Hepatocyte (in vitro differentiated cells): ENCODE data around the gene SHROOM2. TPM values are rescaled to one million over a fixed set of nuclear protein-coding genes. Genes with fewer than 3 reads are reported as not detected.

Source experiments
- DNase-seq: peaks from one replicate; pipeline ENCODE4 v3.0.0-alpha.2; 2016; ENCODE audit warnings: low spot score
- H2AFZ ChIP-seq: fragments of 200-600 bp; sonication (generic); 2 replicates; pipeline ENCODE4 v1.6.0; 2016; ENCODE audit warnings: antibody characterized with exemption, mild to moderate bottlenecking
- H3K27ac ChIP-seq: fragments of 200-600 bp; sonication (generic); 2 replicates; pipeline ENCODE4 v1.5.1; 2016; ENCODE audit warnings: mild to moderate bottlenecking
- H3K27me3 ChIP-seq: fragments of 200-600 bp; sonication (generic); 2 replicates; pipeline ENCODE4 v1.6.1; 2016
- H3K36me3 ChIP-seq: fragments of 200-600 bp; sonication (generic); replicated peaks from 2 replicates; pipeline ENCODE4 v1.5.1; 2016; ENCODE audit warnings: low read depth; ENCODE audit not compliant: insufficient read depth
- H3K4me1 ChIP-seq: fragments of 200-600 bp; sonication (generic); 2 replicates; pipeline ENCODE4 v1.5.1; 2016; ENCODE audit warnings: mild to moderate bottlenecking, moderate library complexity; ENCODE audit not compliant: insufficient read depth
- H3K4me2 ChIP-seq: fragments of 200-600 bp; sonication (generic); 2 replicates; pipeline ENCODE4 v1.6.0; 2016
- H3K4me3 ChIP-seq: fragments of 200-600 bp; sonication (generic); 2 replicates; pipeline ENCODE4 v1.5.1; 2016; ENCODE audit warnings: mild to moderate bottlenecking
- H3K79me2 ChIP-seq: fragments of 200-600 bp; sonication (generic); 2 replicates; pipeline ENCODE4 v1.6.0; 2017; ENCODE audit warnings: mild to moderate bottlenecking
- H3K9me2 ChIP-seq: fragments of 200-600 bp; sonication (generic); replicated peaks from 2 replicates; pipeline ENCODE4 v1.6.0; 2017; ENCODE audit warnings: mild to moderate bottlenecking; ENCODE audit not compliant: insufficient read depth
- H3K9me3 ChIP-seq: fragments of 200-600 bp; sonication (generic); 2 replicates; pipeline ENCODE4 v1.5.1; 2016; ENCODE audit warnings: low read depth, mild to moderate bottlenecking
- H4K20me1 ChIP-seq: fragments of 200-600 bp; sonication (generic); 2 replicates; pipeline ENCODE4 v1.6.0; 2016; ENCODE audit warnings: mild to moderate bottlenecking; ENCODE audit not compliant: insufficient read depth, poor library complexity, severe bottlenecking
- CTCF ChIP-seq: fragments of 200-600 bp; sonication (generic); IDR thresholded peaks from 2 replicates; pipeline ENCODE4 v1.5.1; 2016; ENCODE audit warnings: antibody characterized with exemption, mild to moderate bottlenecking; ENCODE audit not compliant: poor library complexity
- EZH2 ChIP-seq: fragments of 200-600 bp; sonication (generic); IDR thresholded peaks from 2 replicates; pipeline ENCODE4 v1.6.1; 2016; ENCODE audit warnings: antibody characterized with exemption, mild to moderate bottlenecking, borderline replicate concordance
- EZH2phosphoT487 ChIP-seq: fragments of 200-600 bp; sonication (generic); IDR thresholded peaks from one replicate; pipeline ENCODE4 v1.6.1; 2018; ENCODE audit warnings: antibody characterized with exemption, mild to moderate bottlenecking, low read depth, moderate library complexity; ENCODE audit not compliant: unreplicated experiment, severe bottlenecking
- WGBS: methylation state at CpG from one replicate; pipeline ENCODE4 v1.1.6; 2016; ENCODE audit warnings: low lambda C conversion rate; ENCODE audit errors: missing lambda C conversion rate; 5-methylcytosine and 5-hydroxymethylcytosine counted together
- polyA plus RNA-seq: library from polyadenylated mRNA; unstranded; fragments of >200 nt; fragmentation: Nextera tagmentation; extraction: Ambion mirVana; gene quantifications from 2 replicates; pipeline ENCODE4 v1.2.1, GENCODE V29; 2016
- total RNA-seq: library from RNA; depleted of rRNA; stranded (reverse); fragments of >200 nt; gene quantifications from 2 replicates; pipeline ENCODE4 v1.2.3, GENCODE V29; 2014

SHROOM2 gene
- total and polyA plus RNA-seq, 2 experiments from 2014 or later: 6.9 to 8.5 TPM

DNA sequence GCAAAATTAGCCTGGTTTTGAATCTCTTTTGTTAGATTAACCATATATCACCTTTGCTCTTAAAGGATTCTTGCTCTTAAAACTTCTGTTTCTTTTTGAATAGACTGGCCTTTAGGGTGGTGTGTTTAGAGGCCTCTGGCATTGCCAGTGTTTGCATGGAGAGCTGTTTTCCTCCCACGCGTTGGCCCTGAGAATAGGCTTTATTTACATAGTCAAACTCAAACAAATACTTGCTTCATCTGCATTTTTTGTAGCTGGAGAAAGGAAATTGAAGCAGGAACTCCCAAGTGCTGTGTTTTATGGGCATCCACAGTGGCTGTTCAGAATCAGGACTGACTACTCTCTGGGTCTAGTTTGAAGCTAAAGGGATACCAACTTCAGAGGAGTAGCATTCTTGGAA, 2.7 kb downstream of the SHROOM2 start:
- H3K4me3 ChIP-seq: no peak overlapping the region
- WGBS: 26% methylated on average over 2 of the region's 2 CpGs
- H3K4me1 ChIP-seq: peaks cover 8% of the 10 kb centered on the region
- H3K9me2 ChIP-seq: no peaks in the 10 kb centered on the region
- no peak for TF ChIP-seq CTCF
- no peak for TF ChIP-seq EZH2
- TF ChIP-seq EZH2phosphoT487: no peak
- no peaks in the 10 kb centered on the region for H3K27me3 ChIP-seq
- no peaks in the 10 kb centered on the region for H3K36me3 ChIP-seq
- peaks cover 45% of the 10 kb centered on the region for H3K79me2 ChIP-seq
- peak overlapping the region; percentile 59 for H3K27ac ChIP-seq
- H4K20me1 ChIP-seq: no peaks in the 10 kb centered on the region
- no peak overlapping the region for H2AFZ ChIP-seq
- H3K9me3 ChIP-seq: no peaks in the 10 kb centered on the region
- peak; percentile 51 for DNase-seq
- peak overlapping the region; percentile 68 for H3K4me2 ChIP-seq

- Histone ChIP-seq H3K27ac (peak overlapping the region; percentile 59), H3K4me2 (peak overlapping the region; percentile 58), H3K9me2 (no peaks in the 10 kb centered on the region), H3K27me3 (no peaks in the 10 kb centered on the region), H2AFZ (no peak overlapping the region), H3K4me3 (no peak overlapping the region), H3K36me3 (no peaks in the 10 kb centered on the region), H3K9me3 (no peaks in the 10 kb centered on the region), H3K79me2 (peaks cover 51% of the 10 kb centered on the region), H3K4me1 (peaks cover 8% of the 10 kb centered on the region), H4K20me1 (no peaks in the 10 kb centered on the region)
- no peak for TF ChIP-seq CTCF
- no peak for TF ChIP-seq EZH2phosphoT487
- TF ChIP-seq EZH2: no peak
- DNase-seq: no peak
- WGBS: 70% methylated on average over 5 of the region's 5 CpGs
Measured at GRCh38 chrX:9789555-9789954, 3.3 kb downstream of the SHROOM2 start.

DNA sequence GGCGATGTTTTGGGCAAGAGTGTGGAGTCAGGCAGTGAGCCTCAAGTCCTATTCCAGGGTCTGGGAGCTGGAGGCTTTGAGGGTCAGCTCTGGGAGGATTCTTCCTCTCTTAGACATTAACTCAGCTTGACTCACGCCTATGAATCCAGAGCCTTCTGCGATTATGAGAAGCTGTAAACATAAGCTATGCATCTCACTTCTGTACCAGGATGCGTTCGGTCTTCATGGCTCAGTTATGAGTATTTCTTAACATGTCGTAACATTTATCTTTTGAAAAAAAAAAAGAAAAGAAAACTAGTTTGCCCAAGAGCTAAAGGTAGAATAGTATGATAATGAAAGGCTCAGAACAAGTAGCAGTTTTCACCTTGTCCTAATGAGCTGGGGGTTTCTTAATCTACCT, 4.6 kb downstream of the SHROOM2 start:
- TF ChIP-seq EZH2phosphoT487 (no peak), CTCF (no peak), EZH2 (no peak)
- WGBS: 67% methylated on average over 6 of the region's 6 CpGs
- H3K4me2 ChIP-seq: no peak overlapping the region

DNA sequence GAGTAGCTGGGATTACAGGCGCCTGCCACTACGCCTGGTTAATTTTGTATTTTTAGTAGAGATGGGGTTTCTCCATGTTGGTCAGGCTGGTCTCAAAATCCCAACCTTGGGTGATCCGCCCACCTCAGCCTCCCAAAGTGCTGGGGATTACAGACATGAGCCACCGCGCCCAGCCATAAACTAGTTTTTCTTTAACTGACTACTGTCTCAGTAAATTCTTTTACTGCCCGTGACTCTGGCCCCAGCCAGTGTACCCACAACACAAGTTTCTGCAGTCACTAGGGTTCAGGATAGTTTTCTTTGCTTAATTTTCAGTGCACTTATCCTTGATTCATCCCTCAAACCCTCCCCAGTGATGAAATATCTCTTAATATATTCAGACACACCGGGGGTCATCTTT, 8.3 kb downstream of the SHROOM2 start:
- H2AFZ ChIP-seq: no peak overlapping the region
- no peak for DNase-seq
- H3K79me2 ChIP-seq: peaks cover 65% of the 10 kb centered on the region
- no peaks in the 10 kb centered on the region for H3K9me2 ChIP-seq
- peak overlapping the region; percentile 9 for H3K27ac ChIP-seq
- 80% methylated on average over 7 of the region's 7 CpGs for WGBS
- no peaks in the 10 kb centered on the region for H3K9me3 ChIP-seq
- TF ChIP-seq CTCF: no peak
- TF ChIP-seq EZH2: no peak
- TF ChIP-seq EZH2phosphoT487: no peak
- H3K4me2 ChIP-seq: peak overlapping the region; percentile 41
- no peaks in the 10 kb centered on the region for H3K27me3 ChIP-seq
- no peak overlapping the region for H3K4me3 ChIP-seq
- H3K4me1 ChIP-seq: peaks cover 4% of the 10 kb centered on the region
- H4K20me1 ChIP-seq: peaks cover 4% of the 10 kb centered on the region
- H3K36me3 ChIP-seq: no peaks in the 10 kb centered on the region

More for the DNA sequence above, 4.6 kb downstream of the SHROOM2 start:
- Histone ChIP-seq H3K27ac (peak overlapping the region; percentile 45), H3K27me3 (no peaks in the 10 kb centered on the region), H3K36me3 (no peaks in the 10 kb centered on the region), H3K4me1 (peaks cover 8% of the 10 kb centered on the region), H3K79me2 (peaks cover 59% of the 10 kb centered on the region), H3K4me3 (no peak overlapping the region), H3K9me3 (no peaks in the 10 kb centered on the region), H2AFZ (no peak overlapping the region), H3K9me2 (no peaks in the 10 kb centered on the region), H4K20me1 (no peaks in the 10 kb centered on the region)
- DNase-seq: peak; percentile 19
